Breast epithelium (tissue), 3 donors: ENCODE measurements around the gene ALK.

ENCODE experiments used
- CTCF ChIP-seq, 3 donors: fragments of 450-650 bp; IDR thresholded peaks; one replicate each; pipeline ENCODE4 v1.5.1; 2016 to 2017; ENCODE audit warnings: antibody characterized with exemption in 3 of 3, mild to moderate bottlenecking in 3 of 3, moderate library complexity in 3 of 3
- POLR2AphosphoS5 ChIP-seq, 3 donors: sonication (generic); formaldehyde crosslinking; IDR thresholded peaks; one replicate each; pipeline ENCODE4 v1.6.1; 2017; ENCODE audit warnings: antibody characterized with exemption in 3 of 3

GRCh38 chr2:29479401-29479800 is 442.0 kb downstream of the ALK start:
- no peak for TF ChIP-seq CTCF (IDR thresholded peaks at IDR 0.05)
- no peak for TF ChIP-seq POLR2AphosphoS5 (IDR thresholded peaks at IDR 0.05)
